ENCODE measurements around the gene CXCL9. TPM values are rescaled to one million over a fixed set of nuclear protein-coding genes. Genes with fewer than 3 reads are reported as not detected.

CXCL9 gene
- 1.4 TPM for total RNA-seq
- polyA plus RNA-seq (ENCODE audit: insufficient read depth, low read depth, low replicate concordance), result 1.2 TPM
- long read RNA-seq, donor 1, result 0 reads
- long read RNA-seq, donor 2, result 0 reads
- long read RNA-seq, donor 3, result 0 reads
- long read RNA-seq, donor 4, result 0 reads
- long read RNA-seq, donor 5, result 0 reads
- long read RNA-seq, donor 6, result 0 reads
- long read RNA-seq, donor 7, result 0 reads
- long read RNA-seq, donor 8, result 0 reads
- long read RNA-seq, donor 9, result 0 reads
- long read RNA-seq, donor 10, result 0 reads

DNA sequence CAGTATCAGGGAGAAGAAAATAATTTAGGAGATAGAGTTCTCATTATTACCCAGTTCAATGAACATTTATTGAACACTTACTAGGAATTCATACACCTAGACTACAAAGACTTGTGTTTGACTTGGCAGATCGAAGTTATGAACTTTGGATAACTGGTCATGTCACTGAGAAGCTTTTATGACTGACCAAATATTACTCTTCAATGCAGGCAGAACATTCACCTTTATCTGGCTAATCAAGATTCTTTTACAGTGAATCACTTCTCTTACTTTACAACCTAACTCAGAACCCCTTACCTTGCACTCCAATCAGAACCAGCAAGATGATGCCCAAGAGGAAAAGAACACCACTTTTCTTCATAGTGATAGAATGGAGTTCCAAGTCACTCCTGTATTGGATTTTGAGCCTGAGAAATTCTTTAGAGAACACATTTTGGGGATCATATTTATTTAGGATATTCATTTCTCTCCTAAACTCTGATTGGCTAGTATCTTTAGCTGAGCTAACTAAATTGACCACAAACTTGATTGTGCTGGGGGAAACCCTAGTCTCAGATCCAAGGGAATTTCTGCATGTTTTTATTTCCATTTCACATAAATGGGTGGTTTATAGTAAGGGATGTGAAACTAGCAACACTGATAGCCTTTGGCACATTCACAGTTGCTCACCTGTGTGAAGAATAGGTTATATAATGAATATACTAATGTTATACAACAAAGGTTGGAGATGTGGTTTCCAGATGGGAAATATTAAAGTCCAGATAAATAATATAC, at the start of gene CXCL9:
TSS of gene CXCL9 (minus strand) at position 421 of the 774 bp plus-strand sequence. CDS start at position 361, 60 bp downstream.
- intact Hi-C loops (cut with DNase I), result no loop called here
- Histone ChIP-seq H3K27me3 (ENCODE audit: control insufficient read depth, insufficient read depth, low read length) (no peaks in the 10 kb centered on the region), H3K9ac (ENCODE audit: low read length in 3 of 3) (no peak within 1 kb of the TSS), H3K36me3 (ENCODE audit: control insufficient read depth in 2 of 3, insufficient read depth in 3 of 3, low read length in 3 of 3) (no peaks in the 10 kb centered on the region), H3K27ac (ENCODE audit: low read depth in 2 of 2, low read length in 2 of 2) (no peak within 1 kb of the TSS), H3K4me1 (ENCODE audit: control insufficient read depth in 2 of 3, insufficient read depth in 2 of 3, low read depth in 1 of 3, low read length in 3 of 3) (peaks cover 0 to 2% (median 0%) of the 10 kb centered on the region in 3 donors), H3K4me3 (ENCODE audit: low read length in 3 of 3) (no peak within 1 kb of the TSS), H3K9me3 (ENCODE audit: control insufficient read depth in 2 of 3, insufficient read depth in 1 of 3, low read length in 3 of 3) (no peaks in the 10 kb centered on the region)
- FAIRE-seq (no peak), DNase-seq (no peak)
- TF ChIP-seq, protein P1, sequence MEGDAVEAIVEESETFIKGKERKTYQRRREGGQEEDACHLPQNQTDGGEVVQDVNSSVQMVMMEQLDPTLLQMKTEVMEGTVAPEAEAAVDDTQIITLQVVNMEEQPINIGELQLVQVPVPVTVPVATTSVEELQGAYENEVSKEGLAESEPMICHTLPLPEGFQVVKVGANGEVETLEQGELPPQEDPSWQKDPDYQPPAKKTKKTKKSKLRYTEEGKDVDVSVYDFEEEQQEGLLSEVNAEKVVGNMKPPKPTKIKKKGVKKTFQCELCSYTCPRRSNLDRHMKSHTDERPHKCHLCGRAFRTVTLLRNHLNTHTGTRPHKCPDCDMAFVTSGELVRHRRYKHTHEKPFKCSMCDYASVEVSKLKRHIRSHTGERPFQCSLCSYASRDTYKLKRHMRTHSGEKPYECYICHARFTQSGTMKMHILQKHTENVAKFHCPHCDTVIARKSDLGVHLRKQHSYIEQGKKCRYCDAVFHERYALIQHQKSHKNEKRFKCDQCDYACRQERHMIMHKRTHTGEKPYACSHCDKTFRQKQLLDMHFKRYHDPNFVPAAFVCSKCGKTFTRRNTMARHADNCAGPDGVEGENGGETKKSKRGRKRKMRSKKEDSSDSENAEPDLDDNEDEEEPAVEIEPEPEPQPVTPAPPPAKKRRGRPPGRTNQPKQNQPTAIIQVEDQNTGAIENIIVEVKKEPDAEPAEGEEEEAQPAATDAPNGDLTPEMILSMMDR (IDR thresholded peaks at IDR 0.05; ENCODE audit: borderline replicate concordance, extremely low read depth, insufficient read depth), result no peak

DNA sequence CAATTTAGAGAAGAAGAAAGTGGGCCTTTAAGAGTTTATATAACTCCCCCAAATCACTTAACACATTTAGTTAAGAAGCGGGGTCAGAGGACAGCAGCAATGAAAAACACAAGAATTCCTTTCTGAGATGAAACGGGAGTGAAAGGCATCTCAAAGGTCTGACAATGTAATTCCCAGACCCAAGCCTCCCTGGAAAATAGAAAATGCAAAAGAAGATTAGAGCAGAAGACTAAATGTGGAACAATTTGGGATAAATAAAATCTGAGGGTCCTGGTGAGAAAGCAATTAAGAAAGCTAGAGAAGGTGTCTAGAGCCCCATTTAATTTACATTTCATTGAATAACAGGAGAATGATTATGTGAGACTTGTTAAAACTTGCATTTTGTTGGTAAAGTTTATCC, 48.1 kb upstream of the CXCL9 start:
- intact Hi-C loops (cut with DNase I), result no loop called here
- no peak overlapping the region for H3K27ac ChIP-seq (ENCODE audit: low read depth in 2 of 2, low read length in 2 of 2)
- H3K9ac ChIP-seq (ENCODE audit: low read length in 3 of 3), result no peak overlapping the region
- DNase-seq (no peak), FAIRE-seq (no peak)
- no peak overlapping the region for H3K4me3 ChIP-seq (ENCODE audit: low read length in 3 of 3)
- no peaks in the 10 kb centered on the region for H3K36me3 ChIP-seq (ENCODE audit: control insufficient read depth in 2 of 3, insufficient read depth in 3 of 3, low read length in 3 of 3)
- TF ChIP-seq, protein P1 (IDR thresholded peaks at IDR 0.05; ENCODE audit: borderline replicate concordance, extremely low read depth, insufficient read depth), result no peak
- H3K9me3 ChIP-seq (ENCODE audit: control insufficient read depth in 2 of 3, insufficient read depth in 1 of 3, low read length in 3 of 3), result no peaks in the 10 kb centered on the region
- no peaks in the 10 kb centered on the region for H3K27me3 ChIP-seq (ENCODE audit: control insufficient read depth, insufficient read depth, low read length)
- no peaks in the 10 kb centered on the region for H3K4me1 ChIP-seq (ENCODE audit: control insufficient read depth in 2 of 3, insufficient read depth in 2 of 3, low read depth in 1 of 3, low read length in 3 of 3)

DNA sequence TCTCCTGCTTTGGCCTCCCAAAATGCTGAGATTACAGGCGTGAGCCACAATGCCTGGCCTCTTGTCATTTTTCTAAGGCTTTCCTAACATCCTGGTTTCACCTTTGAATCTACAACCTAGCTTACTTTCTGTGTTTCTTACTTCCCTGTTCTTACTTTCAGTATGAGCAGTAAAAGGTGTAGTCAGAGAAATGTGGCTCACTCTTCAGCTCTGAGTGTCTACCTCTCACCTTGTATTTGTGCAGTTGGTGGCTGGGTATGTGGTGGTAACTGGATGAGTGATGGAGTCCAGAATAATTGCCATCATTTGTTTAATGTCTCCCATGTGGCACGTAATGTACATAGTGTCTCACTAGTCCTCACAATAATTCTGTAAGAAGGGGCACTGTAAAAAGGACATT, 47.7 kb upstream of the CXCL9 start:
- no peak for FAIRE-seq

More for the DNA sequence above, 47.7 kb upstream of the CXCL9 start:
- H3K27me3 ChIP-seq (ENCODE audit: control insufficient read depth, insufficient read depth, low read length), result no peaks in the 10 kb centered on the region
- TF ChIP-seq, protein P1 (IDR thresholded peaks at IDR 0.05; ENCODE audit: borderline replicate concordance, extremely low read depth, insufficient read depth), result no peak
- no peaks in the 10 kb centered on the region for H3K4me1 ChIP-seq (ENCODE audit: control insufficient read depth in 2 of 3, insufficient read depth in 2 of 3, low read depth in 1 of 3, low read length in 3 of 3)
- intact Hi-C loops (cut with DNase I), result no loop called here
- H3K9me3 ChIP-seq (ENCODE audit: control insufficient read depth in 2 of 3, insufficient read depth in 1 of 3, low read length in 3 of 3), result no peaks in the 10 kb centered on the region
- H3K4me3 ChIP-seq (ENCODE audit: low read length in 3 of 3), result no peak overlapping the region
- DNase-seq, result no peak
- no peak overlapping the region for H3K9ac ChIP-seq (ENCODE audit: low read length in 3 of 3)
- H3K36me3 ChIP-seq (ENCODE audit: control insufficient read depth in 2 of 3, insufficient read depth in 3 of 3, low read length in 3 of 3), result no peaks in the 10 kb centered on the region
- no peak overlapping the region for H3K27ac ChIP-seq (ENCODE audit: low read depth in 2 of 2, low read length in 2 of 2)
